Fibroblast of skin of right biceps (primary cell): ENCODE measurements around the gene CUTC.
"Not testable (repeated sequence)": the region's sequence is repeated elsewhere in the genome, so short reads cannot be mapped to it uniquely, and the experiment has no call there.

Experiments
- DNase-seq: peaks from one replicate; pipeline ENCODE4 v3.0.0-alpha.2; 2013

CUTC gene

GRCh38 chr10:99732033-99732842 lies at the start of gene CUTC, which contains the start of gene COX15:
Gene CUTC, plus strand, starts transcription at chr10:99732234. Its CDS starts 115 bp downstream, at chr10:99732349.
Gene COX15, minus strand, starts transcription at chr10:99732127. Its CDS starts 78 bp downstream, at chr10:99732049.
- peak; percentile 96 for DNase-seq

GRCh38 chr10:99682752-99683151 lies 49.3 kb upstream of the CUTC start:
- DNase-seq: no peak

- DNase-seq: no peak
These were observed 46.5 kb upstream of the CUTC start for GRCh38 chr10:99685597-99685967.

DNA sequence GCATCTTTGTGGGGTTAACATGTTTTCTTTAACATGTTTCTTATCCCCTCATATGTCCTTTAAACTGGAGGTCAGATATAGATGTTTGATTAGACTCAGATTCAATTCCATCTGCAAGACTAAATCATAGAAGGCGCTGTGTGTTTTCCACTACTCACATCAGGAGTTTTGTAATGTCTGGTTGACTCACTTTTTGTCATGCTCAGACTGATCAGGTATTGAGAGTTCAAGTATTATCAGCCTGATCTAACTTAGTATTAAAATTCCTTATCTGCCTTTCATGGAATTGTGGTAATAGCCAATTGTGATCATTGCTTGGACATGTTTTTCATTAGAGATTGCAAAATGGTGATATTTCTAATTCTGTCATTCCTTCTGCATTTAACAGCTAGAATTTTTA lies 42.6 kb upstream of the CUTC start:
- DNase-seq: no peak

GRCh38 chr10:99693933-99694583 lies 38.0 kb upstream of the CUTC start:
- peak; percentile 88 for DNase-seq

DNA sequence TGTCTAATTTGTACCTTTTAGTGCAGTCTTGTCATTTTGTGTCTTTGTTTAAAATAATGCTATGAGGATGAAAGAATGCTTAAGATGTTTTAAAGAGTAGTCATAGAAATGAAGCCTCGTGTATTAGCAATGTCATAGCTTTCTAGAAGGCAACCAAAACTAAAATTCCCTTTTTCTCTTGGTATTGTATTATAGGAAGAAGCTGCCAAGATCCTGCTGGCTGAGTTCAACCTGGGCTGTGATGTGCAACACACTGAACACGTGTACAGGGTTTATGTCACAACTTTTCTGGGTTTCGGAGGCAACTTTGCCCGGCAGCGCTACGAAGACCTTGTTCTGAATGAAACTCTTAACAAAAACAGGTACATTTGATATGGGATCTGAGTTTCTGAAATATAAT lies 36.3 kb upstream of the CUTC start:
- peak; percentile 24 for DNase-seq

DNA sequence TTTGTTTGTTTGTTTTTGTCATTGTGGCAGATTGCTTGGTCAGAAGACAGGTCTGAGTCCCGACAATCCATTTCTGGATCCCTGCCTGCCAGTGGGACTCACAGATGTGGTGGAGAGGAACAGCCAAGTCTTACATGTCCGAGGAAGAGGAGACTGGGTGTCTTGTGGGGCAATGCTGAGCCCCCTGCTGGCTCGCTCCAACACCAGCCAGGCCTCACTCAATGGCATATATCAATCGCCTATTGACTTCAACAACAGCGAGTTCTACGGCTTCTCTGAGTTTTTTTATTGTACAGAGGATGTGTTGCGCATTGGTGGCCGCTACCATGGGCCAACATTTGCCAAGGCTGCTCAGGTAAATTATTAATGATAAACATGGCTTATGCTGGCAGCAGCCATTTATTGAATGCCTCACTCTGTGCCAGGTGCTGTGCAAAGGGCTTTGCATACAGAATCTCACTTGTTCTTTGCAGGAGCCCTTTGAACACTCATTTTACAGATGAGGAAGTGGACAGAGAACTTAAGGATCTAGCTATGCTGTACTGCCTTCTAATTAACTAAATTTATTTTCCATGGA lies 33.4 kb upstream of the CUTC start:
- DNase-seq: no peak

- DNase-seq: no peak
These were observed 31.4 kb upstream of the CUTC start for GRCh38 chr10:99700649-99701048.

GRCh38 chr10:99708428-99709012 lies 23.5 kb upstream of the CUTC start:
- no peak for DNase-seq

DNA sequence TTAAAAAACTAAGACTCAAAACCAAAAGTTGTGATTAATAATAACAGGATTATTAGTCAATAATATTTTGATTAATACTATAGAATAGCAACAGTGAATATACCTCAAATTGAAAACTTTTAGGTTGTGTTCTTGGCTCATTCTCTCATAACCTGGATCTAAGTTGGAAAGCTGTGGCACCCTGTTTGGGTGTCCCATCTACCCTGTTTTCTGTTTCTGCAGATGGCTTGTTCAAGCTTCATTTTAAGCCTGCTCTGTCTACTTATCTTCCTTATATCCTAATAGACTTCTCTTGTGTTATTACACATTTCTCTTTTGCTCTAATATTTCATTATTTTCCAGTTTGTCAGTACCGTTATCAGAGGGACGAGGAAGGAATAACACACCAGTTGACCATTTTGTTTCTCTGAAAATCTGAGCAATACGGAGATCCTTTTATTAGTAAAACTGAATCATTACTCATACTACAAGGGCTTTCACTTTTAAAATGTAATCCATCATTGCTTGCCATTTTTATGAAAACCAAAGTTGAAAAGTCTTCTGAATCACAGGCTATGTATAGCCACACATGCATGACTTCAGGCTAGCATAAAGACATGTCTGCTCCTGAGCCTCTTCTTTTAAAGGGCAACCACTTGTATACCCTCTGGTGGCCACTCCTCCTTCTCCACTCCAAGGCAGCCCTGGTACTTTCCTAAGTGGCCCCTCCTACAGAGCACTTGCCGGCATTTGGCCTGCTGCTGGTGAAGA lies 22.4 kb upstream of the CUTC start:
- DNase-seq: peak; percentile 50

- DNase-seq: peak; percentile 67
These were observed 20.8 kb upstream of the CUTC start for GRCh38 chr10:99711129-99711719.

DNA sequence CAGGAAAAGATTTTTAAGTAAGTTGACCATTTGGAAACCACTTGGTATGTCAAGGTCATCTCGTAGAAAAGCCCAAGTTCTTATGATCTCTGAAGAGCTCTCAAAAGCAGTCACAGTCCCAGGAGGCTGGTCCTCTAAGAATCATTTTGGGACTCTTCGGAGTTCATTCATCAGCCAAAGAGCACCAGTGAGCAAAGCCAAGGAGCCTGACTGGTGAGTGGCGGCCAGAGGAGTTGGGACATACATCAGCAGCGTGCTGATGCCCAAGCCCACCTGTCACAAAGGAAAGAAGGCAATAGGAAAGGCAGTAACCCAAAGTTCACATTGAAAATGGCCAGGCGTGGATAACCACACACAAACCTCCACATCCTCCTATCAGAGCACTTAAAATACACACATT lies 17.6 kb upstream of the CUTC start:
- no peak for DNase-seq

GRCh38 chr10:99720387-99720786 lies 11.6 kb upstream of the CUTC start:
- no peak for DNase-seq

DNA sequence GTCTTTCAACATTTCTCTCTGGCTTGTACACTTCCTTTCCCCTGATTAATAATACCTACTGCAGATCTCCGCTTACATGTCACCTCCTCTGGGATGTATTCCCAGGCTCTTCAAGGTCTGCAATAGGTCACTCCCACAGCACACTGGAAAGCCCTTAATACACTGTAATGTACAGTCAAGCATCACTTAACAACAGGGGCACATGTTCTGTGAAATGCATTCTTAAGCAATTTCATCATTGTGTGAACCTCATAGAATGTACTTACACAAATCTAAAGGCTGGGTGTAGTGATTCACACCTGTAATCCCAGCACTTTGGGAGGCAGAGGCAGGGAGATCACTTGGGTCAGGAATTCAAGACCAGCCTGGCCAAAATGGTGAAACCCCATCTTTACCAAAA lies 2.0 kb upstream of the CUTC start:
- peak; percentile 27 for DNase-seq

- DNase-seq: no peak
These were observed 565 bp upstream of the CUTC start for GRCh38 chr10:99731306-99732032.

DNA sequence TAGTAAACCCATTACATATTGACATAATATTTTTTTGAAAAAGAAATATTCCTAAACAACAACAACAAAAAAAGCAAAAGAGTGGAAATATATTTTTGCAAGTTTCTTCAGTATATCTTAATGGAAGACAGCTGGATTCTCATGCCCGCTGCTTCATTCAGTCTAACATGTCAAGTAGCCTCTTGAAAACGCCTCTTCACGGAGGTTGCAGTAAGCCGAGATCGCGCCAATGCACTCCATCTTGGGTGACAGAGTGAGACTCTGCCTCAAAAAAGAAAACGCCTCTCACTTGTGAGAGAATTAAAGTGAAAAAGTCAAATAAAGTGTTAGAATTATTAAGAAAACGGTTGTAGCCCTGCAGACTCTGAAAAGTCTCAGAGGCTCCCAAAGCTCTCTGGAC lies 1.3 kb downstream of the CUTC start:
- DNase-seq: no peak

GRCh38 chr10:99734111-99734510 lies 2.1 kb downstream of the CUTC start:
- not testable (repeated sequence) for DNase-seq

DNA sequence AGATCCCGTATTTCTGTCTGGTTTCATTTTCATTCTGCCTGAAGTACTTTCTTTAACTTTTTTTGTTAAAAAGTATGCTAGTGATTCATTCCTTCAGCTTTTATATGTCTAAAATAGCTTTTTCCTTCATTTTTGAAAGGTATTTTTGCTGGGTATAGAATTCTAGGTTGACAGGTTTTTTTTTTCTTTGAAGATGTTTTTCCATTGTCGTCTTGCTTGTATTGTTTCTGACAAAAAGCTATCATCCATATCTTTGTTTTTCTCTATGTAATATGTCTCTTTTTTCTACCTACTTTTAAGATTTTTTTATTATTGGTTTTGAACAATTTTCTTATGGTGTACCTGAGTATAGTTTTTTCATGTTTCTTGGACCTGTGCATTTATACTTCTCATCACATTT lies 8.2 kb downstream of the CUTC start:
- no peak for DNase-seq

DNA sequence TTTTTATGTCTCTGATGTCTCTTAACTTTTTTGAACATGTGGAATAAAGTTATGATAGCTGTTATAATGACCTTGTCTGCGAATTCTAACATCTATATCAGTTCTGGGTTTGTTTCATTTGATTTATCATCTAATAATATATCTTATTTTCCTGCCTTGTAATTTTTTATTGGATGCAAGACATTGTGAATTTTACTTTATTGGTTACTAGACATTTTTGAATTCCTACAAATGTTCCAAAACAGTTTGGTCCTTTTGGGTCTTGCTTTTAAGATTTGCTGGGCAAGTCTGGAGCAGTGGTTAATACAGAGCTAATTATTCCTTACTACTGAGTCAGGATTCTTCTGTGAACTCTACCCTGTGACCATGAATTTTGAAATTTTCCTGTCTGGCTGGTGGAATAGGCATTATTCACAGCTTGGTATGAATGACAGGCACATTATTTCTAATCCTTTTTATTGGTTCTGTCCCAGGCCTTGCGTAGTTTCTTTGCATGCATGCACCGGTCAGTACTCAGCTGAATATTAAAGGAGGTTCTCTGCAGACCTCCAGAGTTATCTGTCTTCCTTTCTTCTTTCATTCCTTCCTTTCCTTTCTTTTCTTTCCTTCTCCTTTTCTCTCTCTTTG lies 9.0 kb downstream of the CUTC start:
- DNase-seq: no peak

DNA sequence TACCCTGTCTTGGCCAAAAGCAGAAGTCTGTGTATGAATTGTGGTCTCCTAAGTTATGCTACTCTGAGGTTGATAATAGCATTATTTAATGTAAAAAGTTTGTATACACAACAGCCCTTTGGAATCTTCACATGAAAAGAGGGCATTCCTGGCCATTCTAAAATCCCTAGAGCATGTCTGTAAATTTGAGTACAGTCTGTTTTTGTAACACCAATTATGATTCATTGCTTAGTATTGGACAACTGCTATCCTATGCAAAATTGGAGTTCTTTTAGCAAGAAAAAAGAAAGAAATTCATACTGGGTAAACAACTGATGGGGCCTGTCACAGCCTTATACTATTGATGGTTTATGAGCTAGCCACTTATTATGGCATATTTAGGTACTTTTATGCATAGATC lies 10.2 kb downstream of the CUTC start:
- DNase-seq: peak; percentile 25

GRCh38 chr10:99742701-99743100 lies 10.7 kb downstream of the CUTC start:
- DNase-seq: peak; percentile 22
